Upper lobe of left lung (tissue), 4 donors: ENCODE data around the gene PLA2G4D.

Experiments
- CTCF ChIP-seq, 6 experiments: fragments of 450-650 bp in 4 of 6; fragments of 200-600 bp in 2 of 6; sonication (generic) in 2 of 6; IDR thresholded peaks; one replicate each; pipeline ENCODE4 v1.5.1; 2016 to 2019; ENCODE audit warnings: antibody characterized with exemption in 6 of 6
- EP300 ChIP-seq, 4 donors: sonication (generic); formaldehyde crosslinking; IDR thresholded peaks; one replicate each; pipeline ENCODE4 v1.5.1; 2017; ENCODE audit warnings: antibody characterized with exemption in 4 of 4, control low read depth in 2 of 4
- POLR2A ChIP-seq, 4 donors: fragments of 450-650 bp; IDR thresholded peaks; one replicate each; pipeline ENCODE4 v1.5.1; 2016 to 2017; ENCODE audit warnings: antibody characterized with exemption in 4 of 4, mild to moderate bottlenecking in 2 of 4

DNA sequence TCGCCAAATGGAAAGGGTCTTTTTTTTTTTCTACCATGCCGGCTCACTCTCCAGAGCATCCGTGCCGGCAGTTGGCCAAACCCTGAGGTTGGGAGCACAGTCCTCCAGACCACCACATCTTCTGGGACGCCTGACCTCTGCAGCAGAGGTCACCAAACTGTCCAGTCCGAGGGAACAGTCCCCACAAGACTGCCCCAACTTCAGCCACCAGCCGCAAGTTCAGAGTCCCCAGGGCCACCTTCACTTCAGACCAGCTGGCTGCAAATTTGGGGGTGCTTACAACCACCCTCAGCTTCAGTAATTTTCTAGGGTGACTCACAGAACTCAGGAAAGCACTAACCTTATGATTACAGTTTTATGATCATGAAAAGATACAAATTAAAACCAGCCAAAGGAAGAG is 28.9 kb downstream of the PLA2G4D start:
- TF ChIP-seq CTCF (IDR thresholded peaks at IDR 0.05) (no peak), POLR2A (IDR thresholded peaks at IDR 0.05) (no peak), EP300 (IDR thresholded peaks at IDR 0.05) (no peak)
